Tibial nerve (tissue), 4 donors: Measurements from ENCODE around the gene CAPN15. TPM values are rescaled to one million over a fixed set of nuclear protein-coding genes. Genes with fewer than 3 reads are reported as not detected.

Source experiments
- DNase-seq, 2 donors: peaks; one replicate each; pipeline ENCODE4 v3.0.0-alpha.2; 2019; ENCODE audit warnings: low spot score in 2 of 2
- H3K27ac ChIP-seq, 4 donors: fragments of 200-600 bp; sonication (generic) in 3 of 4; one replicate each; pipeline ENCODE4 v1.5.1; 2017 to 2019; ENCODE audit warnings: mild to moderate bottlenecking in 1 of 4
- H3K27me3 ChIP-seq, 2 donors: fragments of 200-600 bp; sonication (generic) in 1 of 2; one replicate each; pipeline versions ENCODE4 v1.5.1 to v1.6.0; 2017 to 2019
- H3K36me3 ChIP-seq, 3 donors: fragments of 200-600 bp; sonication (generic); one replicate each; pipeline ENCODE4 v1.5.1; 2018 to 2019
- H3K4me1 ChIP-seq, 4 donors: fragments of 200-600 bp; sonication (generic) in 3 of 4; one replicate each; pipeline ENCODE4 v1.5.1; 2017 to 2019
- H3K4me3 ChIP-seq, 4 donors: fragments of 200-600 bp; sonication (generic) in 3 of 4; one replicate each; pipeline ENCODE4 v1.5.1; 2017 to 2019; ENCODE audit warnings: mild to moderate bottlenecking in 1 of 4, moderate library complexity in 1 of 4
- H3K9me3 ChIP-seq, 4 donors: fragments of 200-600 bp; sonication (generic) in 3 of 4; one replicate each; pipeline ENCODE4 v1.5.1; 2017 to 2019
- CTCF ChIP-seq, 5 experiments: fragments of 200-600 bp in 3 of 5; fragments of 450-650 bp in 2 of 5; sonication (generic) in 3 of 5; IDR thresholded peaks; one replicate each; pipeline ENCODE4 v1.5.1; 2016 to 2019; ENCODE audit warnings: antibody characterized with exemption in 5 of 5, mild to moderate bottlenecking in 3 of 5, moderate library complexity in 2 of 5
- EP300 ChIP-seq, 2 donors: sonication (generic); formaldehyde crosslinking; IDR thresholded peaks; one replicate each; pipeline ENCODE4 v1.6.1; 2017; ENCODE audit warnings: antibody characterized with exemption in 2 of 2, mild to moderate bottlenecking in 1 of 2
- POLR2A ChIP-seq, 2 donors: fragments of 450-650 bp; IDR thresholded peaks; one replicate each; pipeline ENCODE4 v1.6.1; 2017; ENCODE audit warnings: antibody characterized with exemption in 2 of 2, mild to moderate bottlenecking in 2 of 2, moderate library complexity in 2 of 2
- WGBS, 2 donors: methylation state at CpG; one replicate each; pipeline ENCODE4 v1.1.5; 2018; 5-methylcytosine and 5-hydroxymethylcytosine counted together
- total RNA-seq, 4 donors: library from RNA; depleted of rRNA; stranded (reverse); fragments of >200 nt; gene quantifications; one replicate each; pipeline ENCODE4 v1.1.0, GENCODE V29; 2016

CAPN15 gene
- total RNA-seq, 4 donors from 2014 or later: 19.0 to 91.5 (median 52.5) TPM

GRCh38 chr16:525520-526180, 1.9 kb upstream of the CAPN15 start:
- no peak for DNase-seq
- Histone ChIP-seq H3K9me3 (no peaks in the 10 kb centered on the region), H3K4me3 (peak overlapping the region in 1 of 4 donors; percentile 92), H3K27me3 (no peaks in the 10 kb centered on the region), H3K27ac (peak overlapping the region in 3 of 4 donors; percentile 95 to 99 (median 96)), H3K36me3 (peaks cover 0 to 12% (median 0%) of the 10 kb centered on the region in 3 donors), H3K4me1 (peaks cover 0 to 47% (median 32%) of the 10 kb centered on the region in 4 donors)
- TF ChIP-seq CTCF (IDR thresholded peaks at IDR 0.05) (no peak), EP300 (IDR thresholded peaks at IDR 0.05) (no peak), POLR2A (IDR thresholded peaks at IDR 0.05) (no peak)
- WGBS, 2 donors: 64 to 77% methylated on average over 13 of the region's 13 CpGs

GRCh38 chr16:526181-527014, 1.1 kb upstream of the CAPN15 start:
- H3K27me3 ChIP-seq: no peaks in the 10 kb centered on the region
- TF ChIP-seq CTCF (IDR thresholded peaks at IDR 0.05) (no peak), EP300 (IDR thresholded peaks at IDR 0.05) (no peak), POLR2A (IDR thresholded peaks at IDR 0.05) (no peak)
- 6 to 7% methylated on average over 21 to 24 of the region's 26 CpGs for WGBS, 2 donors
- H3K9me3 ChIP-seq: no peaks in the 10 kb centered on the region
- H3K27ac ChIP-seq: peak overlapping the region; percentile 91 to 99 (median 96)
- H3K4me1 ChIP-seq: peaks cover 0 to 50% (median 32%) of the 10 kb centered on the region in 4 donors
- peak overlapping the region; percentile 65 to 92 (median 76) for H3K4me3 ChIP-seq
- DNase-seq: no peak
- H3K36me3 ChIP-seq: peaks cover 0 to 9% (median 0%) of the 10 kb centered on the region in 3 donors

GRCh38 chr16:528111-529011, 849 bp downstream of the CAPN15 start:
- no peak for TF ChIP-seq POLR2A (IDR thresholded peaks at IDR 0.05)
- no peak for TF ChIP-seq CTCF (IDR thresholded peaks at IDR 0.05)
- no peak for TF ChIP-seq EP300 (IDR thresholded peaks at IDR 0.05)
- DNase-seq: no peak
- peak overlapping the region in 3 of 4 donors; percentile 37 to 96 (median 82) for H3K27ac ChIP-seq

GRCh38 chr16:529012-529575, 1.6 kb downstream of the CAPN15 start:
- TF ChIP-seq POLR2A (IDR thresholded peaks at IDR 0.05) (no peak), EP300 (IDR thresholded peaks at IDR 0.05) (no peak), CTCF (IDR thresholded peaks at IDR 0.05) (no peak)
- DNase-seq: no peak
- Histone ChIP-seq H3K36me3 (peaks cover 0 to 4% (median 0%) of the 10 kb centered on the region in 3 donors), H3K27ac (peak overlapping the region in 3 of 4 donors; percentile 37 to 96 (median 82)), H3K9me3 (no peaks in the 10 kb centered on the region), H3K27me3 (no peaks in the 10 kb centered on the region), H3K4me1 (peaks cover 0 to 57% (median 32%) of the 10 kb centered on the region in 4 donors), H3K4me3 (peak overlapping the region in 3 of 4 donors; percentile 57 to 92 (median 70))
- WGBS, 2 donors: 56 to 59% methylated on average over 8 to 12 of the region's 12 CpGs

More at GRCh38 chr16:528111-529011, 849 bp downstream of the CAPN15 start:
- WGBS, 2 donors: 3 to 10% methylated on average over 11 to 24 of the region's 55 CpGs
- no peaks in the 10 kb centered on the region for H3K27me3 ChIP-seq
- peaks cover 0 to 4% (median 0%) of the 10 kb centered on the region in 3 donors for H3K36me3 ChIP-seq
- peak overlapping the region; percentile 57 to 92 (median 68) for H3K4me3 ChIP-seq
- H3K4me1 ChIP-seq: peaks cover 0 to 53% (median 32%) of the 10 kb centered on the region in 4 donors
- H3K9me3 ChIP-seq: no peaks in the 10 kb centered on the region
